Lower leg skin (tissue), 3 donors: ENCODE measurements around the gene TMEM170A.

Experiments
- CTCF ChIP-seq, 3 donors: fragments of 450-650 bp; IDR thresholded peaks; one replicate each; pipeline ENCODE4 v1.5.1; 2016; ENCODE audit warnings: antibody characterized with exemption in 3 of 3, mild to moderate bottlenecking in 3 of 3, moderate library complexity in 2 of 3
- POLR2A ChIP-seq, 2 donors: fragments of 450-650 bp; IDR thresholded peaks; one replicate each; pipeline ENCODE4 v1.6.1; 2016 to 2017; ENCODE audit warnings: antibody characterized with exemption in 2 of 2, mild to moderate bottlenecking in 1 of 2, moderate library complexity in 1 of 2

GRCh38 chr16:75458029-75458428, 6.5 kb downstream of the TMEM170A start:
- TF ChIP-seq CTCF (IDR thresholded peaks at IDR 0.05) (no peak), POLR2A (IDR thresholded peaks at IDR 0.05) (no peak)
